Tibial nerve (tissue), 4 donors: ENCODE results near the gene CEP350. TPM values are rescaled to one million over a fixed set of nuclear protein-coding genes. Genes with fewer than 3 reads are reported as not detected.

Experiments used
- DNase-seq, 2 donors: peaks; one replicate each; pipeline ENCODE4 v3.0.0-alpha.2; 2019; ENCODE audit warnings: low spot score in 2 of 2
- H3K27ac ChIP-seq, 4 donors: fragments of 200-600 bp; sonication (generic) in 3 of 4; one replicate each; pipeline ENCODE4 v1.5.1; 2017 to 2019; ENCODE audit warnings: mild to moderate bottlenecking in 1 of 4
- H3K27me3 ChIP-seq, 2 donors: fragments of 200-600 bp; sonication (generic) in 1 of 2; one replicate each; pipeline versions ENCODE4 v1.5.1 to v1.6.0; 2017 to 2019
- H3K36me3 ChIP-seq, 3 donors: fragments of 200-600 bp; sonication (generic); one replicate each; pipeline ENCODE4 v1.5.1; 2018 to 2019
- H3K4me1 ChIP-seq, 4 donors: fragments of 200-600 bp; sonication (generic) in 3 of 4; one replicate each; pipeline ENCODE4 v1.5.1; 2017 to 2019
- H3K4me3 ChIP-seq, 4 donors: fragments of 200-600 bp; sonication (generic) in 3 of 4; one replicate each; pipeline ENCODE4 v1.5.1; 2017 to 2019; ENCODE audit warnings: mild to moderate bottlenecking in 1 of 4, moderate library complexity in 1 of 4
- H3K9me3 ChIP-seq, 4 donors: fragments of 200-600 bp; sonication (generic) in 3 of 4; one replicate each; pipeline ENCODE4 v1.5.1; 2017 to 2019
- EP300 ChIP-seq, 2 donors: sonication (generic); formaldehyde crosslinking; IDR thresholded peaks; one replicate each; pipeline ENCODE4 v1.6.1; 2017; ENCODE audit warnings: antibody characterized with exemption in 2 of 2, mild to moderate bottlenecking in 1 of 2
- POLR2A ChIP-seq, 2 donors: fragments of 450-650 bp; IDR thresholded peaks; one replicate each; pipeline ENCODE4 v1.6.1; 2017; ENCODE audit warnings: antibody characterized with exemption in 2 of 2, mild to moderate bottlenecking in 2 of 2, moderate library complexity in 2 of 2
- WGBS, 2 donors: methylation state at CpG; one replicate each; pipeline ENCODE4 v1.1.5; 2018; 5-methylcytosine and 5-hydroxymethylcytosine counted together
- total RNA-seq, 4 donors: library from RNA; depleted of rRNA; stranded (reverse); fragments of >200 nt; gene quantifications; one replicate each; pipeline ENCODE4 v1.1.0, GENCODE V29; 2016
- TF ChIP-seq, protein P1 (sequence below), 5 experiments: fragments of 200-600 bp in 3 of 5; fragments of 450-650 bp in 2 of 5; sonication (generic) in 3 of 5; IDR thresholded peaks; one replicate each; pipeline ENCODE4 v1.5.1; 2016 to 2019; ENCODE audit warnings: antibody characterized with exemption in 5 of 5, mild to moderate bottlenecking in 3 of 5, moderate library complexity in 2 of 5

The CEP350 gene
- total RNA-seq, 4 donors from 2014 or later: 82.6 to 112 (median 94.9) TPM

DNA sequence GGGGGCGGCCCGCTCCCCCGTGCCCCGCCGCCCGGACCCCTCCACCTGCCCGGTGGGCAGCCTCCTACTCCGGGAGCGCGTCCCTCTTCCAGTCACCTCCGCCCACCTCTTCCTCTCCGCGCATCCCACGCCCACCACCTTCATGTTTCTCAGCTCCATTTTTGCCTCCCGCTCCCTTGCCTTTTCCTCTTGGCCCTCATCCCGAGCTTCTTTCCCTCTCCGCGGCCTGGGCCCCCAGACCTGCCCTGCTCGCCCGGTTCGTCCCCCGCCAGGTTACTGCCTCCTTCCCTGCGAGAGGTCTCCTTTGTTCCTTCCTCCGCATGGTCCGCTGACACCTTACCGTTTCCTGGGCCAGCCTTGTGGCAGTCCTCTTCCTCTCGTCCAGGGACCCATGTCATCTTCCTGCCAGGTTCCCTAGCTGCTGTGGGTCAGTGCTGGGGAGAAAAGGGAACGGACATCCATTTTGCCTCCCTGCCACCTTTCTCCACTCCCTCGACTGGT is 200.6 kb downstream of the CEP350 start:
- H3K9me3 ChIP-seq: no peaks in the 10 kb centered on the region
- DNase-seq: no peak
- peak overlapping the region; percentile 83 to 93 (median 88) for H3K27ac ChIP-seq
- 1 to 4% methylated on average over 29 of the region's 29 CpGs for WGBS, 2 donors
- H3K4me3 ChIP-seq: peak overlapping the region; percentile 78 to 97 (median 90)
- no peaks in the 10 kb centered on the region for H3K27me3 ChIP-seq
- H3K36me3 ChIP-seq: no peaks in the 10 kb centered on the region
- peaks cover 0 to 39% (median 5%) of the 10 kb centered on the region in 4 donors for H3K4me1 ChIP-seq
- TF ChIP-seq POLR2A (IDR thresholded peaks at IDR 0.05) (no peak), EP300 (IDR thresholded peaks at IDR 0.05) (no peak)
- TF ChIP-seq, protein P1, sequence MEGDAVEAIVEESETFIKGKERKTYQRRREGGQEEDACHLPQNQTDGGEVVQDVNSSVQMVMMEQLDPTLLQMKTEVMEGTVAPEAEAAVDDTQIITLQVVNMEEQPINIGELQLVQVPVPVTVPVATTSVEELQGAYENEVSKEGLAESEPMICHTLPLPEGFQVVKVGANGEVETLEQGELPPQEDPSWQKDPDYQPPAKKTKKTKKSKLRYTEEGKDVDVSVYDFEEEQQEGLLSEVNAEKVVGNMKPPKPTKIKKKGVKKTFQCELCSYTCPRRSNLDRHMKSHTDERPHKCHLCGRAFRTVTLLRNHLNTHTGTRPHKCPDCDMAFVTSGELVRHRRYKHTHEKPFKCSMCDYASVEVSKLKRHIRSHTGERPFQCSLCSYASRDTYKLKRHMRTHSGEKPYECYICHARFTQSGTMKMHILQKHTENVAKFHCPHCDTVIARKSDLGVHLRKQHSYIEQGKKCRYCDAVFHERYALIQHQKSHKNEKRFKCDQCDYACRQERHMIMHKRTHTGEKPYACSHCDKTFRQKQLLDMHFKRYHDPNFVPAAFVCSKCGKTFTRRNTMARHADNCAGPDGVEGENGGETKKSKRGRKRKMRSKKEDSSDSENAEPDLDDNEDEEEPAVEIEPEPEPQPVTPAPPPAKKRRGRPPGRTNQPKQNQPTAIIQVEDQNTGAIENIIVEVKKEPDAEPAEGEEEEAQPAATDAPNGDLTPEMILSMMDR (IDR thresholded peaks at IDR 0.05): no peak

DNA sequence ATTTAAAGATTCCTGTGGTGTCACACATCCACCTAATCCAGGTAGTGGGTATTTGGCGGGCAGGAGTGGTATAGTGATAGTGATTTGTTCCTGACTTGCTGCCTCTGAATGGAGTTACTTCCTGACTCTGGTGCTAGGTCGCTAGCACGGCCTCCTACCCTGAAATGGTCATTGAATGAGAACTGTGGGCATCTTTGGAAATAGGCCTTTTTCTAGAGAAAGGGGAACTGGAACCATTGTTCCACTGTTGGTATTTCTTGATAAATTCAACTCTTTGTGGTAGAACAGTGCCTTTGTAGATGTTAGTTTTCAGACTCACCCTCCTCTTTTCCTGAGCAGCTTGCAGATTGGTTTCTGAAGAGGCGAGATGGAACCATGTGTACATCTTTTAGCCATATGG is 201.6 kb downstream of the CEP350 start:
- Histone ChIP-seq H3K27me3 (no peaks in the 10 kb centered on the region), H3K27ac (no peak overlapping the region), H3K36me3 (no peaks in the 10 kb centered on the region), H3K4me3 (peak overlapping the region in 2 of 4 donors; percentile 87 to 97), H3K4me1 (peaks cover 0 to 36% (median 5%) of the 10 kb centered on the region in 4 donors), H3K9me3 (no peaks in the 10 kb centered on the region)
- DNase-seq: no peak
- TF ChIP-seq, protein P1 (IDR thresholded peaks at IDR 0.05): no peak
- TF ChIP-seq EP300 (IDR thresholded peaks at IDR 0.05) (no peak), POLR2A (IDR thresholded peaks at IDR 0.05) (no peak)
- 73 to 79% methylated on average over 4 of the region's 4 CpGs for WGBS, 2 donors

DNA sequence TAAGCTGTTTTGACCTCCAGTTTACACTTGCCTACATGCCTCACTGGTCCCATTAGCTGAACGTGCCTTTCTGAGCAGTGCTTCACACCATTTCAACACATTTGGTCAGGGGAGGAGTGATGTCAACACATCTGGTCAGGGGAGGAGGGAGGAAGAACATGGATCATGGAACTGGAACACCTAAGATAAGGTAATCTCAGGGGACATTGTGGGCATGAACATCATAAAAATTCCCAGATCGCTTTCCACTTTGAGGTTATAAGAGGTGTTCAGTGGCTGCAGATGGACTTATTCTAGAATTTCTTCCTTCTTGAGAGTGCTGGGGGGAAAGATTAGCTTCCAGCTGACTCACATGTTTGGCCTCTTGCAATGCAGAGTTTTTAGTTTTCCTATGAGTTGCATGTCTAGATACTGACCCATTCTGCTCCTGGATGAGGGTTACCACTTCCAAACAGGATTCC is 202.1 kb downstream of the CEP350 start:
- WGBS, 2 donors: 82 to 97% methylated on average over 2 of the region's 2 CpGs
- H3K4me3 ChIP-seq: no peak overlapping the region
- H3K36me3 ChIP-seq: no peaks in the 10 kb centered on the region
- H3K27me3 ChIP-seq: no peaks in the 10 kb centered on the region
- no peak for TF ChIP-seq POLR2A (IDR thresholded peaks at IDR 0.05)
- no peak for TF ChIP-seq EP300 (IDR thresholded peaks at IDR 0.05)
- TF ChIP-seq, protein P1 (IDR thresholded peaks at IDR 0.05): no peak
- H3K27ac ChIP-seq: no peak overlapping the region
- H3K4me1 ChIP-seq: peaks cover 0 to 33% (median 5%) of the 10 kb centered on the region in 4 donors
- no peaks in the 10 kb centered on the region for H3K9me3 ChIP-seq
- DNase-seq: no peak

DNA sequence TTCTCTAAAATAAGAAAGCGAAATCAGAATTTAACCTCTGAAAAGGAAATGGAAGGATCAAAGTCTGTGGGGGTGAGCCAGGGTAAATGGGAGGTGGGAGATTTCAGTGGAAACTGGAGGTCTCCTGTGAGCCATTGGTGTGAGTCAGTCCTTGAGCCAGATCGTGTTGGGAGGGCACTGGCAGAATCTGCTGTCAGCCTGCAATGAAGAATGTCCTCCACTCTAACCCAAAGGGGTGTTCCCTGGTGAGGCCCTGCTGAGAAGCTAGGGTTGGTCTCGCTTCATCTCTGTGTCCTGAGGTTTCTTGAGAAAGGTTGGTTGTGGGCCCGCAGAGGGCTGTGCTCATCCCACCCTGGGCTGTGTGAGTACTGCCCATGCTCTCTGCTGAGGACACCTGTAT is 202.5 kb downstream of the CEP350 start:
- Histone ChIP-seq H3K36me3 (no peaks in the 10 kb centered on the region), H3K4me3 (no peak overlapping the region), H3K9me3 (no peaks in the 10 kb centered on the region), H3K27ac (no peak overlapping the region), H3K27me3 (no peaks in the 10 kb centered on the region), H3K4me1 (peaks cover 0 to 33% (median 5%) of the 10 kb centered on the region in 4 donors)
- TF ChIP-seq EP300 (IDR thresholded peaks at IDR 0.05) (no peak), POLR2A (IDR thresholded peaks at IDR 0.05) (no peak)
- TF ChIP-seq, protein P1 (IDR thresholded peaks at IDR 0.05): no peak
- WGBS, 2 donors: 77 to 79% methylated on average over 4 of the region's 4 CpGs
- no peak for DNase-seq

DNA sequence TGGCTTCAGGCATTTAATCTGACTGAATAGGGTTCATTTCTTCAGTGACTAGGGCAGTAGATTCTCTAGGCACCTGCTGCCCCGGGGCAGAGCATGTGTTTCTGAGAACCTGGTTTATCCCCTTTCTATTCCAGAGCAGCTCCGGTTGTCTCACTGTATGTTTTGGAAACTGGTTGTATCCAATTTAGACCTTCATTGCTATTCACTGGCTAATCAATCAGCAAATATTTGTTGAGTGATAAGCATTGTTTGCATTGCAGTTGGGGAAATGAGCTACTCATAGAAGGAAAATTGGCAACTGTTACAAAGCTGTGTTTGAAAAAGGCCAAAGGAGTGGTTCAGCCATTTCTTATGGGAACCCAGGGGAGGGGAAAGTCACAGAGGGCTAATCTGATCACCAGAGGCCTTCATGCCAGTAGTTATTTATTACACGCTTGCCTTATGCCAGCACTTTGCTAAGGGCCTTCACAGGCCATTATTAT is 203.0 kb downstream of the CEP350 start:
- WGBS, 2 donors: 79 to 83% methylated on average over 3 of the region's 3 CpGs
- Histone ChIP-seq H3K4me1 (peaks cover 0 to 33% (median 5%) of the 10 kb centered on the region in 4 donors), H3K27me3 (no peaks in the 10 kb centered on the region), H3K9me3 (no peaks in the 10 kb centered on the region), H3K4me3 (no peak overlapping the region), H3K27ac (no peak overlapping the region), H3K36me3 (no peaks in the 10 kb centered on the region)
- TF ChIP-seq EP300 (IDR thresholded peaks at IDR 0.05): no peak
- TF ChIP-seq POLR2A (IDR thresholded peaks at IDR 0.05): no peak
- TF ChIP-seq, protein P1 (IDR thresholded peaks at IDR 0.05): no peak
- DNase-seq: no peak
